Fibroblast of skin of abdomen (primary cell): ENCODE measurements around the gene TSC1.

ENCODE experiments used
- DNase-seq: peaks from one replicate; pipeline ENCODE4 v3.0.0-alpha.2; 2013

The TSC1 gene

GRCh38 chr9:132887181-132888120, 57.0 kb downstream of the TSC1 start:
- DNase-seq = no peak

- no peak for DNase-seq
These were observed 58.1 kb downstream of the TSC1 start for GRCh38 chr9:132886334-132886725.

- DNase-seq = no peak
These were observed 58.6 kb downstream of the TSC1 start for GRCh38 chr9:132885720-132886333.

GRCh38 chr9:132883349-132884294, 60.8 kb downstream of the TSC1 start:
- DNase-seq = no peak

- DNase-seq = no peak
These were observed 61.8 kb downstream of the TSC1 start for GRCh38 chr9:132882616-132883015.

GRCh38 chr9:132881826-132882225, 62.6 kb downstream of the TSC1 start:
- no peak for DNase-seq

- DNase-seq = no peak
These were observed 64.1 kb downstream of the TSC1 start for GRCh38 chr9:132880324-132880661.

- DNase-seq = no peak
These were observed 64.7 kb downstream of the TSC1 start for GRCh38 chr9:132879457-132880323.

GRCh38 chr9:132878695-132879456, 65.5 kb downstream of the TSC1 start, which contains the start of gene SPACA9:
Gene SPACA9, plus strand, starts transcription at chr9:132878898. Its CDS starts 5,050 bp downstream, at chr9:132883948.
- DNase-seq = peak; percentile 46

GRCh38 chr9:132877824-132878694, 66.4 kb downstream of the TSC1 start, which contains the start of gene AK8:
Gene AK8, minus strand, starts transcription at chr9:132878284. Its CDS starts 29 bp downstream, at chr9:132878255.
- DNase-seq = peak; percentile 72

GRCh38 chr9:132877458-132877823, 67.0 kb downstream of the TSC1 start:
- no peak for DNase-seq

GRCh38 chr9:132876849-132877248, 67.6 kb downstream of the TSC1 start:
- no peak for DNase-seq

- DNase-seq = no peak
These were observed 69.3 kb downstream of the TSC1 start for GRCh38 chr9:132875159-132875558.

- no peak for DNase-seq
These were observed 71.0 kb downstream of the TSC1 start for GRCh38 chr9:132873403-132873802.

- no peak for DNase-seq
These were observed 75.2 kb downstream of the TSC1 start for GRCh38 chr9:132869266-132869665.

GRCh38 chr9:132866898-132867297, 77.5 kb downstream of the TSC1 start:
- no peak for DNase-seq

GRCh38 chr9:132864691-132865090, 79.7 kb downstream of the TSC1 start:
- no peak for DNase-seq

- DNase-seq = no peak
These were observed 80.1 kb downstream of the TSC1 start for GRCh38 chr9:132864277-132864676.

- DNase-seq = no peak
These were observed 81.3 kb downstream of the TSC1 start for GRCh38 chr9:132863096-132863495.

GRCh38 chr9:132862533-132862932, 81.9 kb downstream of the TSC1 start:
- peak; percentile 18 for DNase-seq
